Raji (cell line): Measurements from ENCODE around the gene ANO5.

Experiments
- POLR2A ChIP-seq: IDR thresholded peaks from 2 replicates; pipeline ENCODE4 v1.6.1; 2011; ENCODE audit warnings: low read depth, low read length, control low read depth; ENCODE audit not compliant: insufficient read depth

ANO5 gene

DNA sequence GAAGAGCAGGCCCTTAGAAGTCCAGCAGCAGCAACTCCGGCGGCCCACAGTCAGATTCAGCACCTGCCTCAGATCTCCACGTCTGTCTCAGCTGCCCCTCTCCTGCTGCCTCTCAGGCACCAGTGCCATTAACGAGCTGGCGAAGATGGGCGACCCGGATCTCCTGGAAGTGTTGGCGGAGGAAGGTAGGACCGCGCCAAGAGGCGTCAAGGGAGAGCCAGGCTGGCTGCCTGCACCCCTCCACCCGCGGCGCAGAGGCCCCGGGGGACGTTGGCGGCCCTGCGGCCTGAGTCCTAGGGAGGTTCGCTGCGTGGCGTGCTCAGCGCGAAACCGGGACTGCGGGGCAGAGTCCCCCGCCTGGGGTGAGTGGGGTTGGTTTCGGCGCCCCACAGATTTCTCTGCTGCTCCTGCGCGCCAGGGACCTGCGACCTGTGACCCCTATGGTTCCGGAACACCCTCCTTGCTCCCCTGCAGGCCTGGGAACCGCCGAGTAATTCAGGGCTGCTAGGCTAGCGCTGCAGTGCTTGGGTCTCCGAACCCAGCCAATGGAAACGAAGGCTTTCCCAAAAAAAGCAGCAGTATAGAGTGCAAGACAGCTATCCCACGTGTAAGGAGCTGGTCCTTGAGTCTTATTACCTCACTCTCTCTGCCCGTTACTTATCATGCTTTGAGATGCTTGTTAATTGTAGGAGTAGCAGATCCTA is 615 bp downstream of the ANO5 start:
- TF ChIP-seq POLR2A, result no peak

DNA sequence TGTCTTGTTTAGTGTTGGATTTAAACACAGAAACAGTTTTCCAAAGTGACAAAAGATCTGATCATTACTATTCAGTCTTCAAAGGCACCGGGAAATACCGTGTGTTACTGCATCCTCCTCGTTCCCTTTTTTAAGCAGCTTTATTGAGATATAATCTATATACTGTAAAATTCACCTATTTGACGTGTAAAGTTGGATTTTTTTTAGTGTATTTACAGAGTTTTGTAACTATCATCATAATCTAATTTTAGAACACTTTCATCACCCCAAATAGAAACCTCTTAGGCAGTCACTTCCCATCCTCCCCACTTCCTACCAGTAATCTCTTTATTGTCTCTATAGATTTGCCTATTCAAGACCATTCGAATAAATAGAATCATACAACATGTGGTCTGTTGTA is 1.4 kb downstream of the ANO5 start:
- no peak for TF ChIP-seq POLR2A

DNA sequence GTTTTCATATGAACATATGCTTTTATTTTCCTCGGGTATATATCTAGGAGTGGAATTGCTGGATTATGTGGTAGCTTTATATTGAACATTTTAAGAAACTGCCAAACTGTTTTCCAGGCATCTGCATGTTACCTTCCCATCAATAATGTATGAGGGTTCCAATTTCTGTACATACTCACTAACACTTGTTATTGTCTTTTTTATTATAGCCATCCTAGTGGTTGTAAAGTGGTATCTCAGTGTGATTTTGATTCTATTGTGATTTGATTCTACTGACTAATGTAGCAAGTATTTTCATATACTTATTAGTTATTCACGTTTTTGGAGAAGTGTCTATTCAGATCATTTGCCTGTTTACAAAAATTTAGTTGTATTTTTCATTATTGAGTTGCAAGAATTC is 2.0 kb downstream of the ANO5 start:
- TF ChIP-seq POLR2A, result no peak

DNA sequence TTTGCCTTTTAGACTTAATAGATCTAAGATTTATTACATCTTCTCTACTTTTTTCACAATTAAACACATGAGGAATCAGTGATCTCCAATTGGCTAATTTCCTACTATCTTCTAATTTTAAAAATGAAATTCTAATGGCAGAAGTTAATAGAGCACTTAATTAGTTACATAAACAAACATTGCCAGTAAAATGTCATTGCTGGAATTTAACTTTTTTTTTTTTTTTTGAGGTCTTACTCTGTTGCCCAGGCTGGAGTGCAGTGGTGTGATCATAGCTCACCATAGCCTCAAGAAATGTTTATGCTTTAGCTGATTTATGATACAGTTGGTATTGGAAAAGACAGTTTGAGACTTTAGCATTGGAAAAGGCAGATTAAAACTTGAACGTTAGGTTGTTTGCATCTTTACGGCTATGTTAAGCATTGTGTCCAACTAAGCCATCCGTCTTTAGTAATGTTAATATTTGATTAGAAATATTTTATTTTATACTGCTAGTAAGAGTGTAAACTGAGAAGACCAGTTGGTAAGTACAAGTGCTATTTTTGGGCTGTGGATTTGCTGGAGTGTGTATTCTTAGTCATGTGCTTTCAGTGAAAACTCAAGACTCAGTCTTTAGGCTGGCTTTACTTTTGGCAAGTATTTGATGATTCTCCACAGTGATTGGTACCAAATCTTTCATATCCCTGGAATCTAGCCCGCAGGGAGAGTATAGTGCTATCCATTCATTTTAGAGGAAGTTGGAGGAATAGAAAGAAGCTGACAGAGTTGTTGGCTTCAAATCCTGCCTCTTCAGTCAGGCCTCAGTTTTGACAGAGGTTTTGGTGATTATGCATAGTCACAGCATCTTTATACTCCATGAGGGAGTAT is 4.5 kb downstream of the ANO5 start:
- TF ChIP-seq POLR2A, result no peak

DNA sequence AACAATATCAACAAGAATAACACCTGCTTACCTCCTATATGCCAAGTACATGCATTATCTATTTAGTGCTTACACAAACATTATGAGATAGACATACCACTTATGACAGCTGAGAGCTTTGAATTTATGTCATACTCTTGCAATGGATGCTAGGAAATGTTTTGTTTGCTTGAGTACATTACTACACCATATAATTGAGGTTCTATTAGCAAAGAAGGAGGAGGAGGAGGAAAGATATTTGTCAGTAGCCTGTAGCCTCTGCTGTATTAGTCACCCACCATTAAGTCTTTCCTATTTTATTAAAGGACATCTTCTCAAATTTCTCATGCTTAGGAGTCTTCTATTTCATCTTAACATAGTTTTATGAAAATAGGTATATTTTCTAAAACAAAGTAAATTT is 6.4 kb downstream of the ANO5 start:
- TF ChIP-seq POLR2A, result no peak

DNA sequence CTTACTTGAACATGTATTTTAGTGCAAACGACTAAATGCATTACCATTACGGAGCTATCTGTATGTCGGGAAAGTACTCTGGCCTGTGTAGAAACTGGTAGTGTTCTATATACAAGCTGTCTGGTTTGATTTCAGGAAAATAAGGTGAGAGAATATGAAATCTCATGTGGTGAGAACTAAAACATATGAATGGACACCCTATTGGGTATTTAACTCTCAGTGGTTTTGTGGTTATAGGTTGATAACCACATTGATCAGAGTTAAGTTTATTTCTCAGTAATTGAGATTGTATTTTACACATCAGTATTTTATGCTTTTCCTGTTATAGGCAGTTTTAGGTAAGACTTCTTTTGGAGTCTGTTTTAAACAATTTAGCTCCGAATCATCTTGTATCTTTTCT is 10.4 kb downstream of the ANO5 start:
- TF ChIP-seq POLR2A, result no peak

DNA sequence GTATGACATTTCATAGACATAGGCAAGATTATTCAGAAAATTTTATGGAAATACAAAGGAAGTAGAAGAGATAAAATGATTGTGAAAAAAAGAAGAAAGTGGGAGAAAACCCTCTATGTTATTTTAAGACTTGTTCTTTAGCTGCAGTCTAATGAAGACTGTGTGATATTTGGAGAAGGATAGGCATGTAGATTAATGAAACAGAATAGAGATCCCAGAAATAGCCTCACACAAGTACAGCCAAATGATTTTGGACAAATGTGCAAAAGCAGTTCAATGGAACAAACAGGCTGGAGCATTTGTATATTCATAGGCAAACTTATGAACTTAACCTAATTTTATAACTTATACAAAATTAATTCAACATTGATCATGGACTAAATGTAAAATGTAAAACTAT is 14.3 kb downstream of the ANO5 start:
- TF ChIP-seq POLR2A, result no peak

DNA sequence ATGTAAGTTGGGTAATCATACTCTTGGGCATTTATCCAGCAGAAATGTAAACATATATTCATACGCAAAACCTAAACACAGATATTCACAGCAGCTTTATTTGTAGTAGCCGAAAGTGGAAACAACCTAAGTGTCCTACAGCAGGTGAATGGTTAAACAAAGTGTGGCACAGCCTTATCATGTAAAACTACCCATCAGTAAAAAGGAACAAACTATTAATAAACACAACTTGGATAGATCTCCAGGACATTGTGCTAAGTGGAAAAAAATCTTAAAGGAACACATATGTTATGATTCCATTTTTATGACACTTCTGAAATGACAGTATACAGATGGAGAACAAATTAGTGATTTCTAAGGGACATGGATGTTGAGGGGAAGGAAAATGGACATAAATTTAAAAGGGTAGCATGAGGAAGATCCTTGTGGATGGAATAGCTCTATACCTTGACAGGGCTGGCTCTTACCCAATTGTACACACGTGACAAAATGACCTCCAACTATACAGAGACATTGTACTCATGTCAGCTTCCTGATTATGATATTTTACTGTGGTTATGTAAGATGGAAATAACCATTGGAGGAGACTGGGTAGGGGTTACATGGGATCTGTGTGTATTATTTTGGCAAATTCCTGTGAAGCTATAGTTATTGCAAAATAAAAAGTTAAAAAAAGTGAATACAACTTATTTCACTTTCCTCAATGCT is 15.4 kb downstream of the ANO5 start:
- TF ChIP-seq POLR2A, result no peak

DNA sequence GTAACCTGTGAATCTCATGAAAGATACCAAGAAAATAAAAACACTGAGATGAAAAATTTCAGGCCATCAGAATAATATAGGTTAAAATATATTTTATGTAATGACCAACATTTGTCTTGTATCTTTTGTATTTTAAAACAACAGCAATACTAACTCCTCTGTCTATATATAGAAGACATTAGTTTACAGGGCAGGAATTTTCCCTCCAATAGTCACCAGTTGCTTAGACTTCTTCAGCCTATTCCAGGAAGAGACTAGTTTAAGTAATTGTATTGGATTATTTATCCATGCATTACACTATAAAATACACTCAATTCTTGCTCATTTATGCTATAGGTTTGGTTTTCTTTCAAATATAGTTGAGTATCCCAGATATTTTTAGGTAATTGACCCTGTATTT is 24.1 kb downstream of the ANO5 start:
- TF ChIP-seq POLR2A, result no peak

DNA sequence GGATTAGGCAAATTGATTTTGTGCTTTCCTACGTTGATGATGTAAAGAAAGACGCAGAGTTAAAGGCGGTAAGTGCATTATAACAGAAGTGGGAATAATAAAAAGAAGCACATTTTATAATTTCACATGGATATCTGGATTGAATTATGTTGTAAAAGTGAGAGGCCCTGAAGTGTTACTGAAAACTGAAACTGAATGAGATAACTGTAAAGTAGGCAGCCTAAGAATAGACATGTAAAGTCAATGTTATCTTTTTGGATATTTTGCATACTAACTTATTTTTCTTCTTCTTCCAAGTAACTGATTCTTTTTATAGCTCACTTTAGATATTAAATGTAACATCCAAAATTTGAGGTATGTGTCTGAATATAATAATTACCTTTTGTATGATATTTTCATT is 28.3 kb downstream of the ANO5 start:
- no peak for TF ChIP-seq POLR2A

DNA sequence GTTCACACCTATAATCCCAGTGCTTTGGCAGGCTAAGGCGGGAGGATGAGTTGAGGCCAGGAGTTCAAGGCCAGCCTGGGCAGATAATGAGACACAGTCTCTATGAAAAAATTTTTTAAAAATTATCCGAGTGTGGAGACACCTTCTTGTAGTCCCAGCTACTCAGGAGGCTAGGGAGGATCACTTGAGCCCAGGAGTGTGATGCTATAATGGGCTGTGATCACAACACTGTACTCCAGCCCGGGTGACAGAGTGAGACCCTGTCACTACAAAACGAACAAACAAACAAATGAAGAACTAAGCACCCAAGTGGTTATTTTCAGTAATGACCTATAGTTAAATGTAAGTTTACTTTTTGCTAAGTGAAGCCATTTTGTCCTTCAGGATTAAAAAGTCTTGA is 32.3 kb downstream of the ANO5 start:
- no peak for TF ChIP-seq POLR2A

DNA sequence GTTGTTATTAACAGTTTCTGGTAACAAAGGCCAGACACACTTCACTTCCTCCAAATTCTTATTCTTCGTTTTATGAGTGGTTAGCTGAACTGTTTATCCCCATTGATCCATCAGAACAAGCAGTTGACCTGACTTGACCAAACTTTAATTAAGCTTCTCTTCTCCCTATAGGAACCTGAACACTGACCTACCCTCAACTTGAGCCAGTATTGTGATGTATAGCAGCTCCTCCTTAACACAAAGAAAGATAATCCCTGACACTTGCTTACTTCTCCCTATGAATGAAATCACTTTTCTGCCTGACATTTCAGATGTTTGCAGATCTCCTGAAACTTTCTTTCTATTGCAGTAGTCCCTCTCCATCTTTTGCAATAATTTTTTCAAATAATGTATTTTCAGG is 41.9 kb downstream of the ANO5 start:
- no peak for TF ChIP-seq POLR2A

DNA sequence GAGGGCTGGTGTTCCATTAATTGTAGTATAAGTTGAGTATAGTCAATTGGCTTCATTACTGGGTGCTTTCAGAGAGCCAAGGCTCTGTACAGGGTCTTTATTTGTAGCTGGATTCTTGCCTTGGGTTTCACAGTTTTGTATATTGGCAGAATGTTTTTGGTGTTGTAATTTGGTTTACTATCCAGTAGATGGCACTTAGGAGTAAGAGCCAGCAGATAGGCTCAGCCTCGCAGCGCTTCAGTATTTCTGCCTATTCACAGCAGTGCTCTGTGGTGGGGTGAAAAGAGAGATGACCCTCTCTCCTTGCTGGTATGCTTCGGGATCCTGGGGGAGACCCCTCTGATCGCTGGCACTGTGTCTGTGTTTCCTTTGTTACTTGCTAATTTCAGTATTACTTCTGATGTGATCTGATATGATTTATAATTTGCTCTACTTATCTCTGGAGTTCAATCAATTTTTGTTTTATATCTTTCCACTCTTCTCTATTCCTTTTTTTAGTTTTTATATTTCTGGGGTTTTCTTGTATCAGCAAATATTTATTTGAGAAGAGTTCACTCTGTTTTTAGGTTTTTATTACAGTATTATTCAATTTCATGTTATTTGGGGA is 52.2 kb downstream of the ANO5 start:
- TF ChIP-seq POLR2A, result no peak

DNA sequence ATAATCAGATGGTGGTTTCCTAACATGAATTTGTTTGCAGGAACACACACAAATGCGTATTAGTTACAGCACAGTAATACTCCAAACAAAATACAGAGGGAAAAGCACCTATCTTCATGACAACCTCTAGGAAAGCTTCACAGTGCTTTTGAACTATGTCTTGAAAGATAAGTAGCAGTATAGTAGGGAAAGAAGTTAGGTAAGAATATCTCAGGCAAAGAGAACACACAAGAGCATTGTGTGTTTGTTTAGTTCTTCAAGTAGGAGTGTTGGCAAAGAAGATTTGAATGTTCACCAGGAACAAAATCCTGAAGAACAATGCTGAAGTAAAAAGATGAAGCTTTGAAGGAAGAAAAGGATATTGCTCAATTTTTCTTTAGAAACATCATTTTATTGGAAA is 54.1 kb downstream of the ANO5 start:
- TF ChIP-seq POLR2A, result no peak

DNA sequence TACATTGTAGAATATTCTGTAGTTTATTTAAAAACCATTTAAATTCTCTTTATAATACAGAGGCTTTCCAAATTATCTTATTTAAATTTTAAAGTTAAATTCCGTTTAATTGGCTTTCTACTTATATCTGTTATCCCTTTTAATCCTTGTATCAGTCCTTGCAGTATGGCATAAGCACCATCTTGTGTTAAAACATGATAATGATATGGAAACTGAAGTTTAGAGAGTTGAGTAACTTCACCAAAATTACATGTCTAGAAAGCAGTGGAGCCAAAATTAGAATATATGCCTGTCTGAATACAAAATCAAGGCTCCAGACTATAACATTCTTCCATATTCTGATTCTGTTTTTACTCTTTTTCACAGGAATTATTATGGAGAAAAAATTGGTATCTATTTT is 57.0 kb downstream of the ANO5 start:
- no peak for TF ChIP-seq POLR2A
